GM10847 (cell line): ENCODE results near the gene PPP6R2.

Source experiments
- POLR2A ChIP-seq: IDR thresholded peaks from 2 replicates; pipeline ENCODE4 v1.6.1; 2011; ENCODE audit not compliant: insufficient read length; ENCODE audit errors: extremely low read depth

The PPP6R2 gene

DNA sequence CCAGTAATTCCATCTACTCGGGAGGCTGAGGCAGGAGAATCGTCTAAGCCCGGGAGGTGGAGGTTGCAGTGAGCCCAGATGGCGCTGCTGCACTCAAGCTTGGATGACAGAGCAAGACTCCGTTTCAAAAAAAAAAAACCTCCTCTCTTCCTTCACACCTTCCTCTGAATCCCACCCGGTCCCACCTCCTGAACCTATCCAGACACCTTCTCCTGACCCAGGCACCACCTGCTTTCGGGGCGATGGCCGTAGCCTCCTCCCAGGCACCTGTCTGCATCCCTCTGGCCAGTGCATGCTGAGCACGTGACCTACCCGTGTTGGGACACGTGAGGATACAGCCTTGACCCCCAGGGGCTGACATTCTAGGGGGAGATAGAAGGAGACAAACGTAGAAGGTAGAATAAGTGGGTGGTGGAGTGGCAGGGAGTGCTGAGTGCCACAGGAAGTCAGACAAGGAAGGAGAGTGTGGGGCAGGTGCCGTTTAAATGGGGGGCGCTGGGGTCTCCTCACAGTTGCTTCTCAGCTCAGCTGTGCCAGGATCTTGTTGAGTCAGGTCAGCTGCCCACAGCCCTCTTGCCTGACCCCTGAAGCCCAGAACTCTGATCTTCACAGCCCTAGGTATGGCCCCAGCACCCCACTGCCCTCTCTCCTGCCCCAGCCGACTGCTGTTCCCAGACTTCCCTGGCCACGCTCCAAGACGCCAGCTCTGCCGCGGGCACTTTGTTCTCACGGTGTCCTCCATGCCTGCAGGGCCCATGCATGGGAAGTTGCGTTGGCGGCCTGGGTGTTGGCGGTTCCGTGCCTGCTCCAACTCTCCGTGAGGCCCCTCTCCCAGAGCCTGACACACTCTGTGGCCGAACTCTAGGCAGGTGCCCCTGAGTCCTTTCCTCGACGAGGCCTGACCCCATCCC lies 142.3 kb downstream of the PPP6R2 start:
- no peak for TF ChIP-seq POLR2A

DNA sequence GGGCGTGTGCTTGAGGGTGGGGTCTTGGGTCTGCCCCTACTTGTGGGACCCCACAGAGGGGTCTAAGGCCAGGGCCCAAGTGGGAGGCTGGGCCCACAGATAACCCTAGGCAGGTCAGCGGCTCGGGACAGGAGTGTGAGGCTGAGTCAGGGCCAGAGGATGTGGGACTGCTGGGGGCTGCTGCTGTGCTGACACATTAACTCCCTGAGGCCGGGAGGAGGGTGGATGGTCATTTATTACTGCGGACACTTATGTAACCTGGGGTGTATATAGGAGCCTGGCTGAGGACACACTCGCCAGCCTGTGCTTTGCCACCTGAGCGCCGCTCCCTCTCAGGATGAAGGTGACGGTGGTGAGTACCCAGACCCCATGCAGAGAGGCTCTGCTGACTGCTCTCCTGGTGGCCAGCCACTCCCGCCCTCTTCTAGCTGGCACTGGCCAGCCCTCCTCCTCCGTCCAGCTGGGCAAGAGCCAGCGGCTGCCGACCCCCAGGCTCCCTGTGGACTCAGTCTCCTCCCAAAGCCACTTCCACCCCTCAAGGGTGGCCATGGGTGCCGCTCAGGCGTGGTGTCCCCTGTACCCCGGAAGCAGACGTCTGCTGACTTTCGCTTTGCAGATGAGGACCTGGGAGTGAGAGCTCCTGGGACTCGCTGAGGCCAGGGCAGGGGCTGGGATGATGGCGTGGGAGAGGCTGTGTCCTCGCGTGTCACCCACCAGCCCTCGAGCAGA lies 143.6 kb downstream of the PPP6R2 start, which contains the start of gene MIOX:
Gene MIOX (plus strand): TSS at position 299 of the 729 bp plus-strand sequence. CDS start 39 bp downstream, at position 338.
- TF ChIP-seq POLR2A = no peak

DNA sequence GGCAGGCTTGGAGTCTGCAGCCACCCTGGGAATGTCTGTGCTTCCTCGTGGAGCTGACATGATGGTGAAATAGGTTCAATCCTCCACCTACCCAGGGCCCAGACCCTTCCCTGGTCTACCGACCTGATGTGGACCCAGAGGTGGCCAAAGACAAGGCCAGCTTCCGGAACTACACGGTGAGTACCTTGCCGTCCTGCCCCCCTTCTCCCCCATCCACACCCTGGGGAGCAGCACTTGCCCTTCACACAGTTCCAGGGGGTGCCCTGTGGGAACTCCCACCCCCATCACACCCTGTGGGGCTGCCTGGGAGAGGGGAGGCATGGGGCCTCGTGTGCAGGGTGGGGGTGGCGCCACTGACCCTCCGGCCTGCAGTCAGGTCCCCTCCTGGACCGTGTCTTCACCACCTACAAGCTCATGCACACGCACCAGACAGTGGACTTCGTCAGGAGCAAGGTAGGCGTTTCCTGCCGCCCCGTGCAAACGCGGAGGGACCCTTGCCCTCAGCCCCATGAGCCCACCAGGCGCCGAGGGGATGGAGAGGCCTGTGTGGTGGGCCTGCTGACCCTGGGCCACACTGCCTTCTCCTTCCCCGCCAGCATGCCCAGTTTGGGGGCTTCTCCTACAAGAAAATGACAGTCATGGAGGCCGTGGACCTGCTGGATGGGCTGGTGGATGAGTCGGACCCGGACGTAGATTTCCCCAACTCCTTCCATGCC lies 144.3 kb downstream of the PPP6R2 start:
- no peak for TF ChIP-seq POLR2A

DNA sequence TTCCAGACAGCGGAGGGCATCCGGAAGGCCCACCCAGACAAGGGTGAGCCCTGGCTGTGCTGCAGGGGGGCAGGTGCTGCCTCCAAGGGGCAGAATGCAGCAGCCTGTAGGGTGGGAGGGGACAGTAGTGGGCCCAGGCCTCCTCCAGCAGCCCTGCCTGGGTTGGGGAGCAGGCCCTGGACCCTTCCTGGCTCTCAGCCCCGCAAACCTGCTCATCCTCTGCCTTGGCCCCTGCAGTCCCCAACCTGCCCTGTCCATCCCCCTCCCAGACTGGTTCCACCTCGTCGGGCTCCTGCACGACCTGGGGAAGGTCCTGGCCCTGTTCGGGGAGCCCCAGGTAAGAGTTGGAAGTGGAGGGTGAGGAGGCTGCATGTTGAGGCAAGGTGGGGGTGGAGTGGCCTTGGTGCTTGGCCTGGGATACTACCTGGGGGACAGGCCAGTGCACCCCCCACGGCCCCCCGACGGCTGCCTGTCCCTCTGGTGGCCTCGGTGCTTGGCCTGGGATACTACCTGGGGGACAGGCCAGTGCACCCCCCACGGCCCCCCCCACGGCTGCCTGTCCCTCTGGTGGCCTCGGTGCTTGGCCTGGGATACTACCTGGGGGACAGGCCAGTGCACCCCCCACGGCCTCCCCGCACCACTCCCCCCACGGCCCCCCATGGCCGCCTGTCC lies 145.0 kb downstream of the PPP6R2 start:
- no peak for TF ChIP-seq POLR2A

DNA sequence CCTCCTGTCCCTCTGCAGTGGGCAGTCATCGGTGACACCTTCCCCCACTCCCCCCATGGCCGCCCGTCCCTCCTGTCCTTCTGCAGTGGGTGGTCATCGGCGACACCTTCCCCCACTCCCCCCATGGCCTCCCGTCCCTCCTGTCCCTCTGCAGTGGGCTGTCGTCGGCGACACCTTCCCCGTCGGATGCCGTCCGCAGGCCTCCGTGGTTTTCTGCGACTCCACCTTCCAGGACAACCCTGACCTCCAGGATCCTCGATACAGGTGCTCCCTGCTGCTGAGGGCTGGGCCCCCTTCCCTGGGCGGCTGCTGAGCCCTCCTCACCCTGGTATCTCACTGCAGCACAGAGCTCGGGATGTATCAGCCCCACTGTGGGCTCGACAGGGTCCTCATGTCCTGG lies 145.8 kb downstream of the PPP6R2 start:
- TF ChIP-seq POLR2A = no peak

DNA sequence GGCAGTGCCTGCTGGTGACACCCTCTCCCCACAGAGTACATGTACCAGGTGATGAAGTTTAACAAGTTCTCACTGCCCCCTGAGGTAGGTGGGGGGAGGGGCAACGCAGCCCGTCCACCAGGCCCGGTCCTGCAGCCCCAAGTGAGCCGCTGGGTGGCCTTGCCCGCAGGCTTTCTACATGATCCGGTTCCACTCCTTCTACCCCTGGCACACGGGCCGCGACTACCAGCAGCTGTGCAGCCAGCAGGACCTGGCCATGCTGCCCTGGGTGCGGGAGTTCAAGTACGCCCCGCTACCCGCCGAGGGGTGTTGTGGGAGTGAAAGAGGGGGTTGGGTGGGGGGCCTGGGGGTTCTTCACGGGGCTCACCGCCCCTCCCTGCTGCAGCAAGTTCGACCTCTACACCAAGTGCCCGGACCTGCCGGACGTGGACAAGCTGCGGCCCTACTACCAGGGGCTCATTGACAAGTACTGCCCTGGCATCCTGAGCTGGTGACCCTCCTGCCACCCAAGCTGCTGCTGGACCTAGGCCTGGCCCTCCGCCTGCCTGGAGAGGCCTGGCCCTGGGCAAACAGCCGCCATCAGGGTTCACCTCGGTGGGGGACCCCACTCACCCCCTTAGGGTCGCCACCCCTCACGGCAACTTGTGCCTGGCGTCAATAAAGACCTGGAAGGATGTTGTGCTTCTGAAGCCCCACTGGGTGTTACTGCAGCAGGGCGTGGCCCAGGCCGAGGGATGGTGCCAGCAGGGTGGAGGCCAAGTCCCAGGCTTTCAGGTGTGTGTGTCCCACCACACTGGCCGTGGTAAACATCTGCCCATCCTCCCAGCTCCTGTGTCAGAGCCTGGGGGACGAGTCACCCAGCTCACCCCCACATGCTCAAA lies 146.5 kb downstream of the PPP6R2 start:
- no peak for TF ChIP-seq POLR2A

DNA sequence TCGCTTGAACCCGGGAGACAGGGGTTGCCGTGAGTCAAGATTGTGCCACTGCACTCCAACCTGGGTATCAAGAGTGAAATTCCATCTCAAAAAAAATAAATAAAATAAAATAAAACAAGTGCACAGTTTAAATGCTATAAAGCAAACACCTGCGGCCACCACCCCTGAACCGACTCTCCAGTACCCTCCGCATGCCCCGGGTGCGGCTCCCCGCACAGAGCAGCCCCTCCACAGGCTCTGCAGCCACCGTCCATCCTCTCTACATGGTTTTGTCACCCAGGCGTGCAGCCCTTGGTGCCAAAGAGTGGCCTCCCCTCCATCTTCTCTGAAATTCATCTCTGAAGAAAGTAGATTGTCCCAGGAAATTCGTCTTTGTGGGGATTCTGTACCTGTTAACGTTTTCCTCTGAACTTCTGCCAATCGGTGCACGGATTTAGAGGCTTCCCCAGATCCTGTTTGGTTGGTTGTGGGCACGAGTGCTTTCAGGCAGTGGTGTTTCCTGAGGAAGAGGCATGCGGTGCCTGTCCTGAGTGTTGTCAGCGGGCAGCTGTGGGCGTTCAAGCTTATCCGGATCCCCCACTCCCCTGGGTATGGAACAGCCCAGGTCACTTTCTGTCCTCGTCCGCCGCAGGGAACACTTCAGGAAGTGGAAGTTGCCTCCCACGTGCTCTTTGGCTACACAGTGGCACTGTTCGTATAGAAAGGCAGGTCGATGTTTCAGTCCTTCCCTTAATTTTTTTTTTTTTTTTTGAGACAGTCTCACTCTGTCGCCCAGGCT lies 147.6 kb downstream of the PPP6R2 start:
- TF ChIP-seq POLR2A = no peak
